GM12892 (cell line): ENCODE data around the gene C11orf24.
A peak's percentile ranks its signal among the peaks of the same experiment; 100 is the strongest.
"Not testable (repeated sequence)": the region's sequence is repeated elsewhere in the genome, so short reads cannot be mapped to it uniquely, and the experiment has no call there.

Experiments used
- DNase-seq: peaks from one replicate; pipeline ENCODE4 v3.0.0; 2011; ENCODE audit not compliant: insufficient read length
- FAIRE-seq: peaks from 2 replicates; lab custom pipeline; 2011; peaks lifted over from hg19 to GRCh38; lab: Jason Lieb, UNC
- POLR2A ChIP-seq: IDR thresholded peaks from 2 replicates; pipeline ENCODE4 v1.6.1; 2011; ENCODE audit warnings: low read depth, low read length, control low read depth
- POLR2AphosphoS5 ChIP-seq: IDR thresholded peaks from 2 replicates; pipeline ENCODE4 v1.6.1; 2011; ENCODE audit warnings: low read depth, low read length, control low read depth
- TAF1 ChIP-seq: IDR thresholded peaks from 2 replicates; pipeline ENCODE4 v1.6.1; 2011; ENCODE audit warnings: low read depth, mild to moderate bottlenecking, control low read depth, low read length, borderline replicate concordance

C11orf24 gene

DNA sequence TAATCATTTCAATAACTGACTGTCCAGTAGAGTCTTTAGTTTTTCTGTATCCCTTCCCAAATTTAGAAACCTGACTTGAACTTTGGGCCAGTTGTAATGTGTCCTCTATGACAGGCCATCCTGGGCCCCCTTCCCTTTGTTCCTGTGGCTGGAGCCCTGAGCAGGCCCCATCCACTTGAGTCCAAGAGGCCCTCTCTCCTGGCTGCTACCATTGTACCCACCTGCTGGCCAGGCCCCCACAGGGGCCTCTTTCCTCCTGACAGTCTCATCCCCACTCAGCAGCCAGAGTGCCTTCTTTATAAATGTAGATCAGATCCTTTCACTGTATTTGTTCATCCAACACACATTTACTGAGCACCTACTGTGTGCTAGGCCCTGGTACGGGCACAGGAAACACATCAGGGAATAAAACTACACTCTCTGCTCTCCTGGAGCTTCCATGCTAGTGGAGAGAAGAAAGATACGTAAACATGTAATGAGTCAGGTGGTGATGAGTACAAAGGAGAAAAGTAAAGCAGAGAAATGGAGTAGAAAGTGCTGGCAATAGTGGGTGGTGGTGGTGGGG lies 37.9 kb upstream of the C11orf24 start:
- TF ChIP-seq POLR2A: no peak
- TF ChIP-seq POLR2AphosphoS5: no peak
- TF ChIP-seq TAF1: no peak
- FAIRE-seq (no peak), DNase-seq (no peak)

DNA sequence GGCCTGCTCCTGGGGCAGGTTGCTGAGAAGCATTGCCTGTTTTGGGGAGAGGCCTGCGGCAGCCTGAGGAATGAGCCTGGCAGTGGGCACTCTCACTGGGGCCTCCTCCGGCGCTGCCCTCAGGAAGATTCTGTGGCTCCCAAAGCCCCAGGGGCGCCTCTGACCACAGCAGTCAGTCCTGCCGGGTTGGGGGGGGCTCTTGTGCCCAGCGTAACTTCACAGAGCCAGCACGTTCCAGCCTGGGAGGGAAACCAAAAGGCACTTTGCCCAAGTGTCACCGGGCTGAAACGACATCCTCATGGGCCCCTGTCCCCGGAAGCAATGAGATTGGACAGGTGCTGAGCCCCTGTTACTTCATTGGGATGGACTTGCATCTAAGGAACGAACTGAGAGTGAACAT lies 36.3 kb upstream of the C11orf24 start:
- DNase-seq (no peak), FAIRE-seq (no peak)
- no peak for TF ChIP-seq POLR2A
- no peak for TF ChIP-seq POLR2AphosphoS5
- TF ChIP-seq TAF1: no peak

DNA sequence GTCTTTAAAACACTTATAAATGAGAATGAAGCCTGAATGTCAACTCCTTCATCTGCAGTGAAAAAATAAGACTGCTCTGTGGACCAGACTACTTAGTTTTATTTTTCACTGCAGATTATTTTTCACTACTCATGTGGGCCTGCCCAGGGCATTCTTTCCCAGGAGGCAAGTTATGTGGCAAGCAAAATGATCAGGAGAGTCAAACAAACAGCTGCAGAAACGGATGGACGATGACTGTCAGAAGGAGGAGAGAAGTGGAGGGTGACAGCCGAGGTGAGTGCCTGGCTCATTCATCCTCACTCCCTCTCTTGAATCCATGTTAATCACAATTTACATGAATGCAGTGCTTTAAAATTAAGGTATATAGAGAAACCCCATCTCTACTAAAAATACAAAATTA lies 34.9 kb upstream of the C11orf24 start:
- no peak for FAIRE-seq
- DNase-seq: no peak
- TF ChIP-seq POLR2A: no peak
- TF ChIP-seq TAF1: no peak

DNA sequence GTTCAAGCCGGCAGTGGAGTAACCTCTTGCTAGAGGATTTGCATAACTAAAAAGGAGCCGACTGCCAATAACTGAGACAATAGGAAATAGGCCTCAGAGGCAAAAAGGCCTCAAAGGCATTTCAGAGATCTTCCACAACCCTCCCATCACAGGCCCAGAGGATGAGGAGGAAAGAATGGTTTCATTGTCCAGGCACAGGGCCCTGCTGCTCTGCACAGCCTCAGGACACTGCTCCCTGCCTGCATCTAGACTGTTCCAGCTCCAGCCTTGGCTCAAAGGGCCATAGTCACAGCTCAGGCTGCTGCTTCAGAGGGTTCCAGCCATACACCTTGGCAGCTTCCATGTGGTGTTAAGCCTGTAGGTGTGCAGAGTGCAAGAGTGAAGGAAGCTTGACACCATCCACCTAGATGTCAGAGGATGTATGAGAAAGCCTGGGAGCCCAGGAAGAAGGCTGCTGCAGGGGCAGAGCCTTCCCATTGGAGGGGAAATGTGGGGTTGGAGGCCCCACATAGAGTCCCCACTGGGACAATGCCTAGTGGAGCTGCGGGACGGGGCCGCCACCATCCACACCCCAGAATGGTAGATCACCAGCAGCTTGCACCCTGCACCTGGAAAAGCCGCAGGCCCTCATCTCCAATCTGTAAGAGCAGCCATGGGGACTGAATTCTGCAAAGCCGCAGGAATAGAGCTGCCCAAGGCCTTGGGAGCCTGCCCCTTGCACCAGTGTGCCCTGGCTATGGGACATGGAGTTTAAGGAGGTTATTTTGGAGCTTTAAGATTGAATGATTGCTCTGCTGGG lies 32.4 kb upstream of the C11orf24 start:
- TF ChIP-seq POLR2A (no peak), TAF1 (no peak), POLR2AphosphoS5 (no peak)
- no peak for DNase-seq
- FAIRE-seq: no peak

DNA sequence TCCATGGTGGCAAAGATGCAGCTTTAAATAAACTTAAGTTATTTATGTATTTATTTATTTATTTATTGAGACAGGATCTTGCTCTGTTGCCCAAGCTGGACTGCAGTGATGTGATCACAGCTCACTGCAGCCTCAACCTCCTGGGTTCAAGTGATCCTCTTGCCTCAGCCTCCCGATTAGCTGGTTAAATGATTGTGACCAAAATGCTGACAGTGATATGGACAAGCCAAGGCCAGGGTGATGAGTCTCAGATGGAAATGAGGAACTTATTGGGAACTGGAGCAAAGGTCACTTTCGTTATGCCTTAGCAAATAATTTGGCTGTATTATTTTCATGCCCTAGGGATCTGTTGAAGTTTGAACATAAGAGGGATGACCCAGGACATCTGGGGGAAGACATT lies 31.3 kb upstream of the C11orf24 start:
- DNase-seq (no peak), FAIRE-seq (peak; percentile 63)
- no peak for TF ChIP-seq POLR2A
- no peak for TF ChIP-seq TAF1
- no peak for TF ChIP-seq POLR2AphosphoS5

DNA sequence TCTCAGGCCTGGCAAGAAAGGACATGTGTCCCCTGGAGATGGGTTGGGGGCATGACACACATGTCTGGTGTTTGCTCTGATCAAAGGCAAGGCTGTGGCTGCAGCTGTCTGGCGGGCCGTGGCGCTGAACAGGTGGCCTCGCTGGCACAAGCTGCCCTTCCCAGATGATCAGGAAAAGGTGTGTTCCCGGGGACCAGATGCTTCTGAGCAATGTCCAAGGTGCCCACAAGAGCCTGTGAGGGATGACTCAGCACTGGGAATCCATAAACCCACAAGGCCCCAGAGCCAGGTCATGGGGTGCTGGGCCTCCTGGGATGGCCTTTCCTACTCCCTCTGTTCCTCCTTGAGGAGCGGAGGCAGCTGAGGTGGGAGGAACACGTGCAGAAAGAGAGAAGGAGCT lies 30.9 kb upstream of the C11orf24 start:
- DNase-seq: no peak
- no peak for TF ChIP-seq POLR2A
- no peak for TF ChIP-seq TAF1
- no peak for TF ChIP-seq POLR2AphosphoS5
- FAIRE-seq: no peak

DNA sequence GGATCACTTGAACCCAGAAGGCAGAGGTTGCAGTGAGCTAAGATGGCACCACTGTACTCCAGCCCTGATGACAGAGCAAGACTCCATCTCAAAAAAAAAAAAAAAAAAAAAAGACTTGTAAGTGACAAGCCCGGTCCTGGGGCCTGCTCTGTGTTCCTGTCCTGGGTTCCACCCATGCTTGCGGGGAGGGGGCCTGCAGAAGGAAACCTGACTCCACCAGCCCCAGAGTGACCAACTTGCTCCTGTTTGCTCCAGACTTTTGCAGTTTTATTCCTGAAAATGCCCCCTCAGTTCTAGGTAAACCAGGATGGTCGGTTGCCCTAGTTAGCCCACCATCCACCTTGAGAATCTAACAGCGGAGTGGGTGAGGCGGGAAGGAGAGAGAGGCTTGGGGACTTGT lies 30.5 kb upstream of the C11orf24 start:
- no peak for TF ChIP-seq POLR2A
- no peak for FAIRE-seq

DNA sequence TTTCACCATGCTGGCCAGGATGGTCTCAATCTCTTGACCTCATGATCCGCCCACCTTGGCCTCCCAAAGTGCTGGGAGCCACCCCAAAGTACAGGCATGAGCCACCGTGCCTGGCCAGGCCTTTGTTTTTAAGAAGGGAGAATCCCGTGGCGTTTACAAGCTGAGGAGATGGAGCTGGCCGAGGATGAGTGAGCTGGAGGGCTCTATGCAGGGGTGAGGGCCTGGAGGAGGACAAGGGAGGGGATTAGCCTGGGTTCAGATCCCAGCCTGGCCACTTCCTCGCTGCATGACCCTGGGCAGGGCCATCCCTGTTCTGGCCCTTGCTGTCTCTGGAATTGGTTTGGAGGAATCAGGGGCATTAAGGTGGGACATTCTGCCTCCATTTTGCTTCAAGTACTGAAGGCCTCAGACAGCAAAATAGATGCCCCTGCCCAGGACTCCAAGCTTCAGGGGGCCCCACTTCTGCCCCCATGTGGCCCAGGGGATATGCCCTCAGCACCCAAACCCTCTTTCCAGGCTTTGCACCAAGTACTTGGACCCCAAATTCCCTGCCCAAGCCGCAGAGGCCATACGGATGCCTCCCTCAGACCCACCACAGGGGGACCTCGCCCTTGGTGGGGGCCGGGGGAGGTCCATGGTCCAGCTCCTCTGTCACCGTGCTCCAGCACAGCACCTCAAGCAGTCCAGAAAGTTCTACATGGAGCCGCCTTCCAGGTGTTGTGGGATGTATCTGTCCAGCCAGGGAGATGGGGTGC lies 28.5 kb upstream of the C11orf24 start:
- no peak for DNase-seq
- TF ChIP-seq TAF1 (no peak), POLR2A (no peak), POLR2AphosphoS5 (no peak)
- FAIRE-seq: no peak

More for the DNA sequence above, 30.5 kb upstream of the C11orf24 start:
- no peak for DNase-seq

DNA sequence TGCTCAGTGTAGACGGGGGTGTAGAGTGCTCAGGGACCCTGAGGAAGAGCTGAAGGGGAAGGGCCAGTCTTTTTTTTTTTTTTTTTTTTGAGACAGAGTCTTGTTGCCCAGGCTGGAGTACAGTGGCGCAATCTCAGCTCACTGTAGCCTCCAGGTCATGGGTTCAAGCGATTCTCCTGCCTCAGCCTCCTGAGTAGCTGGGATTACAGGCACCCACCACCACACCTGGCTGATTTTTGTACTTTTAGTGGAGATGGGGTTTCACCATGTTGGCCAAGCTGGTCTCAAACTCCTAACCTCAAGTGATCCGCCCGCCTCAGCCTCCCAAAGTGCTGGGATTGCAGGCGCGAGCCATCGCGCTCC lies 27.7 kb upstream of the C11orf24 start:
- not testable (repeated sequence) for DNase-seq, FAIRE-seq

DNA sequence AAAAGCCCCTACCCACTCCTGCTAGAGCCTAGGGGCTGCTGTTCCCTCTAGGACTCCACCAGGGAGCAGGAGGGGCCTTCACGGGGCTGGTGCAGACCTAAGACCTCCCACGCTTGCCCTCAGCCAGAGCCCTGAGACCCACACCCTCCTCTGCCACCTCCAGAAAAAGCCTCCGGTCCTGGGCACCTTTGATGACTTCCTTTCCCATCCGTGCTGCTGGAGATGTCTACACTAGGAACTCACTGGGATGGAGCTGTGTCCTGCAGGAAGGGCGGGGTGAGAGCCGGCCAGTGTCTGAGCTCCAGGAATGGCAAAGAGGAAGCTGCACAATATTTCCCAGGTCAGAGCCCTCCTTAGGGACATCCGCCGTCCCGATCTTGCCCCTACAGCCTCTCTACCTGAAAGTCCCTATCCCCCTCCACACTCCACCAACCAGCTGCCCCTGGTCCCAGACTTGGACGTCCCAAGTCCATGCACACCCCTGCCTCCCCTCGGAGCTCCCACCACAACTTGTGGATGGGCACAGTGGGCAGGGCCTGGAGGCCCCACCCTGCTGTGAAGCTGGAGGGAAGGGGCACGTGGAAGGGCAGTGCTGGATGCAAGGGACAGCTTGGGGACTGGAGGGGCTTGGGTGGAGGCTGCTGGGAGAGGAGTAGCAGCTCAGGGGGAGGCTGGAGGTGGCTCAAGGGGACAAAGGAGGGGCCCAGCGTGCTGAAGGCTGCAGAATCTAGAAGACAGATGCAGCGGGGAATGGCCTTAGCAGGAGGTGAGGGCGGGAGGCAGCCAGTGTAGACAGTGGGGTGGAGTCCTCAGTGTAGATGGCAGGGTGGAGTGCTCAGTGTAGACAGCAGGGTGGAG lies 27.1 kb upstream of the C11orf24 start:
- DNase-seq: no peak
- TF ChIP-seq POLR2A (no peak), TAF1 (no peak), POLR2AphosphoS5 (no peak)
- no peak for FAIRE-seq

DNA sequence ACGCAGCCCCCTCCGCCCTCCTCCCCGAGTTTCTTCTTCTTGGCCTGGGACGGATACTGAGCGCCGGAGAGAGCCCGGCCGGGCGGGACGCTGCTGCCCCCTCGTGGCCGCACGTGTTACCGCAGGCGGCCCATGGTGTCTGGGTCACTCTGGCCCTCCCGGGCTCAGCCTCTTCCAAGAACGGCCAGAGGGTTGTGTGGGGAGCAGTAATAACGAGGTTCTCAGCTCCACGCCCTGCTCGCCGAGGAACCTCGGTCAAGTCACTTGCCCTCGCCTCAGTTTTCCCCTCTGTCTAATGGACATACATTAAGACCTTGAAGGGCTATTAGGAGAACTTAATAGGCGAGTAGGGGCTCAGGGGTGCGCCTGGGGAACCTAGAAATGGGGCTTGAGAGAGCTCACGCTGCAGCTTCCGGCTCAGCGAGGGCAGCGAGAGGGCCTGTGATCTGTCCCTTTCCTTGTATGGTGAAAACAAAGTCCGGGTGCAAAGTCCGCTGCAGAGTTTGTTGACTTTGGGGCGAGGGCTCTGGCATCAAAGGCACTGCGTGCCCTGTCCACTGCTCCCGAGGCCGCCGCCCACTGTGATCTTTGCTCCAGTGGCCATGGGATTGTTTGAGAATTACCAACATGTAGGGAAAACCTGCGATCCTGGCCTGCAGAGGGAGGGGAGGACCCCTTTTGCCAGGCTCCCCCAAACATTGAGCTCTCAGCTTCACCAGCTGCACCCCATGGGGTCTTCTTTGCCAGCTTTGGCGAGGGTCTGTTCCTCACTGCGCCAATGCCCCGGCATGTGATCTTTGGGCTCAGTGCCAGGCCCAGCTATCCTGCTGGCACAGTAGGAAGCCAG lies 26.3 kb upstream of the C11orf24 start:
- FAIRE-seq: peak; percentile 92
- DNase-seq: peak; percentile 83

DNA sequence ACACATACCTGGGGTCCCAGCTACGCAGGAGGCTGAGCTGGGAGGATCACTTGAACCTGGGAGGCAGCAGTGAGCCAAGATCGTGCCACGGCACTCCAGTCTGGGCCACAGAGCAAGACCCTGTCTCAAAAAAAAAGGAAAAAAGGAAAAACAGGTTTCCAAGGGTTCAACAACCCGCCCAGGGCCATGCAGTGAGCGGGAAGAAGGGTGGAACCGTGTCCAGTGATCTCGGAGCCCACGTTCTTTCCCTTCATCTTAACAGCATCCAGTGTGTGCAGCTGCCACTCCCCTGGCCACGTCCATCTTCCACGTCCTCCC lies 25.7 kb upstream of the C11orf24 start:
- no peak for DNase-seq
- FAIRE-seq: no peak
- no peak for TF ChIP-seq POLR2A
- no peak for TF ChIP-seq TAF1
- no peak for TF ChIP-seq POLR2AphosphoS5

More for the DNA sequence above, 26.3 kb upstream of the C11orf24 start:
- no peak for TF ChIP-seq POLR2AphosphoS5
- TF ChIP-seq POLR2A: no peak
- TF ChIP-seq TAF1: no peak
